Measurements from ENCODE around the gene NCAPG2.

DNA sequence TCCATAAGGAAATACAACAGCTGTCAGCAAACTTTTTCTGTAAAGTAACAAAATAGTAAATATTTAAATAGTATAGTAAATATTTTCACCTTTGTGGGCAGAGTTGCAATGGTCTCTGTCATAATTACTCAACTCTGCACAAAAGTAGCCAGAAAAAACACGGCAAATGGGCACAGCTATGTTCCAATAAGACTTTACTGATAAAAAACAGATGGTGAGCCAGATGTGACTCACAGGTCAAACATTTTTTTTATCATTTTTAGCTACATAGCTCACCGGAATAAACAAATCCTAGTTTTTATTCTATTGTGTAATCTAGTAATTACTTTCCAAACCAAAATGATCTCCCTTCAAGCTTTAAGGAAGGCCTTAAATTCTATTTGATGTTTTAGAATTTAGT lies 55.3 kb downstream of the NCAPG2 start:
- TF ChIP-seq POLR2A (IDR thresholded peaks at IDR 0.05) (no peak), POLR2AphosphoS5 (IDR thresholded peaks at IDR 0.05) (peak in 2 of 3 donors; percentile 12 to 32)
- TF ChIP-seq, protein P1, sequence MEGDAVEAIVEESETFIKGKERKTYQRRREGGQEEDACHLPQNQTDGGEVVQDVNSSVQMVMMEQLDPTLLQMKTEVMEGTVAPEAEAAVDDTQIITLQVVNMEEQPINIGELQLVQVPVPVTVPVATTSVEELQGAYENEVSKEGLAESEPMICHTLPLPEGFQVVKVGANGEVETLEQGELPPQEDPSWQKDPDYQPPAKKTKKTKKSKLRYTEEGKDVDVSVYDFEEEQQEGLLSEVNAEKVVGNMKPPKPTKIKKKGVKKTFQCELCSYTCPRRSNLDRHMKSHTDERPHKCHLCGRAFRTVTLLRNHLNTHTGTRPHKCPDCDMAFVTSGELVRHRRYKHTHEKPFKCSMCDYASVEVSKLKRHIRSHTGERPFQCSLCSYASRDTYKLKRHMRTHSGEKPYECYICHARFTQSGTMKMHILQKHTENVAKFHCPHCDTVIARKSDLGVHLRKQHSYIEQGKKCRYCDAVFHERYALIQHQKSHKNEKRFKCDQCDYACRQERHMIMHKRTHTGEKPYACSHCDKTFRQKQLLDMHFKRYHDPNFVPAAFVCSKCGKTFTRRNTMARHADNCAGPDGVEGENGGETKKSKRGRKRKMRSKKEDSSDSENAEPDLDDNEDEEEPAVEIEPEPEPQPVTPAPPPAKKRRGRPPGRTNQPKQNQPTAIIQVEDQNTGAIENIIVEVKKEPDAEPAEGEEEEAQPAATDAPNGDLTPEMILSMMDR (IDR thresholded peaks at IDR 0.05) = no peak

Measured in transverse colon (tissue), 4 donors.